ENCODE data around the gene TNRC6C. TPM values are rescaled to one million over a fixed set of nuclear protein-coding genes. Genes with fewer than 3 reads are reported as not detected.

TNRC6C gene
- total and polyA plus RNA-seq, 2 of the 13 experiments (the other 11 are each of a cell fraction or from before 2014, with no cell fraction given) = 0.66 to 4.9 TPM

DNA sequence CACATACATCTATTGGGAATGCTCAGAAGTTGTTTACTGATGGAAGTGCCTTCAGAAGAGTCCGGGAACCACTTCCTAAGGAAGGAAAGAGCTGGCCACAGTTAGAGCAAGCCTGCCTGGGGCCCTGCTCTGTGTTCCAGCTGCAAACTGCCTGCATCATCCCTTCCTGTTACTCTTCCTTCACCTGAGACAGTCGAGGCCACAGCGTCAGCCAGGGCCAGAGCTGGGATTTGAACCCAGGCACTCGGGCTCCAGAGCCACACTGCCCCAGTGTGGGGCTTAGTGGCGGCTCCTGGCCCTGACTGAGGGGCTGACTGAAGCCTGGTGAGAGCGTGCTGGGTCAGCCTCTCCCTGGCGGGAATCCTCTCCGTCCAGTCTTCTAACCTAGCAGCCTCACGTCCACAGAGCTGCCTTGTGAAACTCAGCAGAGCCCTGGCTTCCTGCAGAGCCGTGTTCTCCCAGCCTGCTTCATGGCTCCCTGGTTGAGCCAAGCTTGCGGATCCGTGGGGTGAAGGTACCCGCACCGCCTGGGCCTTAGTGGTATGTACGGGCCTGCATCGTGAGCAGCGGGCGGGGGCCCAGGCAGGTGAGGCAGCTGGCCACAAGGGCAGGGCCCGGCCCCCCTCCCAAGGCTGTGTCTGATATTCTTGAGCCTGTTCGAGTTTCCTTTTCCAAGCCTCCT, 183.1 kb downstream of the TNRC6C start (continued):
- no peak for TF ChIP-seq JUN (CRISPR knock-in tag; IDR thresholded peaks at IDR 0.05)
- TF ChIP-seq ZC3H4 (CRISPR knock-in tag; IDR thresholded peaks at IDR 0.05; ENCODE audit: borderline replicate concordance) = no peak
- TF ChIP-seq ZBTB1 (CRISPR knock-in tag; IDR thresholded peaks at IDR 0.05; ENCODE audit: borderline replicate concordance) = no peak
- TF ChIP-seq, protein P1, sequence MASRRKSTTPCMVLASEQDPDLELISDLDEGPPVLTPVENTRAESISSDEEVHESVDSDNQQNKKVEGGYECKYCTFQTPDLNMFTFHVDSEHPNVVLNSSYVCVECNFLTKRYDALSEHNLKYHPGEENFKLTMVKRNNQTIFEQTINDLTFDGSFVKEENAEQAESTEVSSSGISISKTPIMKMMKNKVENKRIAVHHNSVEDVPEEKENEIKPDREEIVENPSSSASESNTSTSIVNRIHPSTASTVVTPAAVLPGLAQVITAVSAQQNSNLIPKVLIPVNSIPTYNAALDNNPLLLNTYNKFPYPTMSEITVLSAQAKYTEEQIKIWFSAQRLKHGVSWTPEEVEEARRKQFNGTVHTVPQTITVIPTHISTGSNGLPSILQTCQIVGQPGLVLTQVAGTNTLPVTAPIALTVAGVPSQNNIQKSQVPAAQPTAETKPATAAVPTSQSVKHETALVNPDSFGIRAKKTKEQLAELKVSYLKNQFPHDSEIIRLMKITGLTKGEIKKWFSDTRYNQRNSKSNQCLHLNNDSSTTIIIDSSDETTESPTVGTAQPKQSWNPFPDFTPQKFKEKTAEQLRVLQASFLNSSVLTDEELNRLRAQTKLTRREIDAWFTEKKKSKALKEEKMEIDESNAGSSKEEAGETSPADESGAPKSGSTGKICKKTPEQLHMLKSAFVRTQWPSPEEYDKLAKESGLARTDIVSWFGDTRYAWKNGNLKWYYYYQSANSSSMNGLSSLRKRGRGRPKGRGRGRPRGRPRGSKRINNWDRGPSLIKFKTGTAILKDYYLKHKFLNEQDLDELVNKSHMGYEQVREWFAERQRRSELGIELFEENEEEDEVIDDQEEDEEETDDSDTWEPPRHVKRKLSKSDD (CRISPR knock-in tag; IDR thresholded peaks at IDR 0.05; ENCODE audit: low read depth) = no peak
- TF ChIP-seq TP53 (CRISPR knock-in tag; conservative IDR thresholded peaks at IDR 0.05) = no peak
- TF ChIP-seq PLRG1 (conservative IDR thresholded peaks at IDR 0.05) = no peak
- TF ChIP-seq ZBTB3 (CRISPR knock-in tag; IDR thresholded peaks at IDR 0.05; ENCODE audit: borderline replicate concordance, low read depth) = no peak
- TF ChIP-seq ZNF337 (CRISPR knock-in tag; IDR thresholded peaks at IDR 0.05; ENCODE audit: borderline replicate concordance, low read depth) = no peak
- 0 out of 2 replicates have a peak, but pooled peaks have one; percentile 64 for TF ChIP-seq ZZZ3 (CRISPR knock-in tag; IDR thresholded peaks at IDR 0.05; ENCODE audit: borderline replicate concordance)
- TF ChIP-seq, protein P2, sequence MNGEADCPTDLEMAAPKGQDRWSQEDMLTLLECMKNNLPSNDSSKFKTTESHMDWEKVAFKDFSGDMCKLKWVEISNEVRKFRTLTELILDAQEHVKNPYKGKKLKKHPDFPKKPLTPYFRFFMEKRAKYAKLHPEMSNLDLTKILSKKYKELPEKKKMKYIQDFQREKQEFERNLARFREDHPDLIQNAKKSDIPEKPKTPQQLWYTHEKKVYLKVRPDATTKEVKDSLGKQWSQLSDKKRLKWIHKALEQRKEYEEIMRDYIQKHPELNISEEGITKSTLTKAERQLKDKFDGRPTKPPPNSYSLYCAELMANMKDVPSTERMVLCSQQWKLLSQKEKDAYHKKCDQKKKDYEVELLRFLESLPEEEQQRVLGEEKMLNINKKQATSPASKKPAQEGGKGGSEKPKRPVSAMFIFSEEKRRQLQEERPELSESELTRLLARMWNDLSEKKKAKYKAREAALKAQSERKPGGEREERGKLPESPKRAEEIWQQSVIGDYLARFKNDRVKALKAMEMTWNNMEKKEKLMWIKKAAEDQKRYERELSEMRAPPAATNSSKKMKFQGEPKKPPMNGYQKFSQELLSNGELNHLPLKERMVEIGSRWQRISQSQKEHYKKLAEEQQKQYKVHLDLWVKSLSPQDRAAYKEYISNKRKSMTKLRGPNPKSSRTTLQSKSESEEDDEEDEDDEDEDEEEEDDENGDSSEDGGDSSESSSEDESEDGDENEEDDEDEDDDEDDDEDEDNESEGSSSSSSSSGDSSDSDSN (CRISPR knock-in tag; IDR thresholded peaks at IDR 0.05) = peak; percentile 26; the same call in 1 of the 2 replicates
- no peak for TF ChIP-seq ZFX (CRISPR knock-in tag; IDR thresholded peaks at IDR 0.05; ENCODE audit: low read depth)
- no peak for TF ChIP-seq ZSCAN31 (CRISPR knock-in tag; IDR thresholded peaks at IDR 0.05; ENCODE audit: low read depth)
- TF ChIP-seq, protein P3, sequence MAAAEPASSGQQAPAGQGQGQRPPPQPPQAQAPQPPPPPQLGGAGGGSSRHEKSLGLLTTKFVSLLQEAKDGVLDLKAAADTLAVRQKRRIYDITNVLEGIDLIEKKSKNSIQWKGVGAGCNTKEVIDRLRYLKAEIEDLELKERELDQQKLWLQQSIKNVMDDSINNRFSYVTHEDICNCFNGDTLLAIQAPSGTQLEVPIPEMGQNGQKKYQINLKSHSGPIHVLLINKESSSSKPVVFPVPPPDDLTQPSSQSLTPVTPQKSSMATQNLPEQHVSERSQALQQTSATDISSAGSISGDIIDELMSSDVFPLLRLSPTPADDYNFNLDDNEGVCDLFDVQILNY (CRISPR knock-in tag; conservative IDR thresholded peaks at IDR 0.05) = 0 out of 2 replicates have a peak, but pooled peaks have one; percentile 28
- no peak for TF ChIP-seq MLLT10 (CRISPR knock-in tag; IDR thresholded peaks at IDR 0.05)
- TF ChIP-seq ARNTL (CRISPR knock-in tag; IDR thresholded peaks at IDR 0.05) = 0 out of 2 replicates have a peak, but pooled peaks have one; percentile 27
- 0 out of 2 replicates have a peak, but pooled peaks have one; percentile 8 for TF ChIP-seq SIN3A (IDR thresholded peaks at IDR 0.05; ENCODE audit: borderline replicate concordance, low read depth, low read length)
- no peak for TF ChIP-seq ELF3 (CRISPR knock-in tag; IDR thresholded peaks at IDR 0.05)
- TF ChIP-seq ZNF768 (CRISPR knock-in tag; IDR thresholded peaks at IDR 0.05) = 0 out of 2 replicates have a peak, but pooled peaks have one; percentile 15
- TF ChIP-seq JUND (CRISPR knock-in tag; IDR thresholded peaks at IDR 0.05) = no peak
- TF ChIP-seq, protein P4, sequence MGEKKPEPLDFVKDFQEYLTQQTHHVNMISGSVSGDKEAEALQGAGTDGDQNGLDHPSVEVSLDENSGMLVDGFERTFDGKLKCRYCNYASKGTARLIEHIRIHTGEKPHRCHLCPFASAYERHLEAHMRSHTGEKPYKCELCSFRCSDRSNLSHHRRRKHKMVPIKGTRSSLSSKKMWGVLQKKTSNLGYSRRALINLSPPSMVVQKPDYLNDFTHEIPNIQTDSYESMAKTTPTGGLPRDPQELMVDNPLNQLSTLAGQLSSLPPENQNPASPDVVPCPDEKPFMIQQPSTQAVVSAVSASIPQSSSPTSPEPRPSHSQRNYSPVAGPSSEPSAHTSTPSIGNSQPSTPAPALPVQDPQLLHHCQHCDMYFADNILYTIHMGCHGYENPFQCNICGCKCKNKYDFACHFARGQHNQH (CRISPR knock-in tag; IDR thresholded peaks at IDR 0.05) = 0 out of 2 replicates have a peak, but pooled peaks have one; percentile 20
